Neuronal stem cell (in vitro differentiated cells): Measurements from ENCODE around the gene UVSSA.
"Not testable (repeated sequence)": the region's sequence is repeated elsewhere in the genome, so short reads cannot be mapped to it uniquely, and the experiment has no call there.

ENCODE experiments used
- DNase-seq: peaks from one replicate; pipeline ENCODE4 v3.0.0-alpha.2; 2013; ENCODE audit warnings: low spot score
- H2AFZ ChIP-seq: one replicate; pipeline ENCODE4 v1.6.1; 2013; ENCODE audit warnings: mild to moderate bottlenecking, low read length, inconsistent platforms
- H2AK5ac ChIP-seq: 2 replicates; pipeline ENCODE4 v1.6.1; 2013; ENCODE audit warnings: low read depth, mild to moderate bottlenecking, inconsistent platforms, low read length, moderate library complexity, mixed read lengths
- H2BK120ac ChIP-seq: 2 replicates; pipeline ENCODE4 v1.6.1; 2013; ENCODE audit warnings: low read depth, mild to moderate bottlenecking, inconsistent platforms, low read length, moderate library complexity, mixed read lengths
- H2BK12ac ChIP-seq: one replicate; pipeline ENCODE4 v1.6.1; 2013; ENCODE audit warnings: low read length, inconsistent platforms
- H2BK15ac ChIP-seq: 2 replicates; pipeline ENCODE4 v1.6.1; 2013; ENCODE audit warnings: mild to moderate bottlenecking, low read length, inconsistent platforms, mixed read lengths
- H2BK5ac ChIP-seq: one replicate; pipeline ENCODE4 v1.6.1; 2013; ENCODE audit warnings: inconsistent platforms, mild to moderate bottlenecking, low read length, moderate library complexity
- H3K14ac ChIP-seq: one replicate; pipeline ENCODE4 v1.6.1; 2013; ENCODE audit warnings: low read length, inconsistent platforms
- H3K18ac ChIP-seq: 2 replicates; pipeline ENCODE4 v1.6.1; 2013; ENCODE audit warnings: low read length, inconsistent platforms
- H3K23ac ChIP-seq: 2 replicates; pipeline ENCODE4 v1.6.1; 2013; ENCODE audit warnings: low read depth, mild to moderate bottlenecking, mixed read lengths, low read length, inconsistent platforms; ENCODE audit not compliant: poor library complexity
- H3K27ac ChIP-seq: replicated peaks from 3 replicates; pipeline ENCODE4 v1.5.1; 2013; ENCODE audit warnings: low read length, inconsistent platforms
- H3K27me3 ChIP-seq, 3 experiments: 2 replicates each; pipeline ENCODE4 v1.6.1; 2013; ENCODE audit warnings: low read length in 3 of 3, mild to moderate bottlenecking in 2 of 3, inconsistent platforms in 1 of 3, low read depth in 1 of 3, mixed read lengths in 1 of 3, moderate library complexity in 1 of 3; ENCODE audit not compliant: control insufficient read depth in 3 of 3, insufficient read depth in 3 of 3
- H3K36me3 ChIP-seq, 2 donors: replicated peaks in 1 of 2; 2 replicates each; pipeline ENCODE4 v1.6.1; 2013; ENCODE audit warnings: low read length in 2 of 2; ENCODE audit not compliant: control insufficient read depth in 2 of 2, insufficient read depth in 2 of 2
- H3K4ac ChIP-seq: 2 replicates; pipeline ENCODE4 v1.6.1; 2013; ENCODE audit warnings: inconsistent platforms, mild to moderate bottlenecking, low read length, moderate library complexity
- H3K4me1 ChIP-seq, 2 donors: 1 replicate in 1 of 2; 2 replicates in 1 of 2; pipeline ENCODE4 v1.6.1; 2013; ENCODE audit warnings: low read length in 2 of 2, low read depth in 1 of 2; ENCODE audit not compliant: control insufficient read depth in 2 of 2, insufficient read depth in 1 of 2
- H3K4me2 ChIP-seq: one replicate; pipeline ENCODE4 v1.6.1; 2013; ENCODE audit warnings: mild to moderate bottlenecking, low read length, inconsistent platforms; ENCODE audit not compliant: insufficient read depth, poor library complexity, severe bottlenecking
- H3K4me3 ChIP-seq, 2 donors: 2 replicates each; pipeline ENCODE4 v1.5.1; 2013; ENCODE audit warnings: low read length in 2 of 2, mild to moderate bottlenecking in 2 of 2, inconsistent platforms in 1 of 2, moderate library complexity in 1 of 2
- H3K79me1 ChIP-seq: one replicate; pipeline ENCODE4 v1.6.1; 2013; ENCODE audit warnings: low read depth, mild to moderate bottlenecking, inconsistent platforms, low read length, moderate library complexity
- H3K9ac ChIP-seq: one replicate; pipeline ENCODE4 v1.6.1; 2013; ENCODE audit warnings: mild to moderate bottlenecking, low read depth, low read length, inconsistent platforms; ENCODE audit not compliant: poor library complexity
- H3K9me3 ChIP-seq, 2 donors: replicated peaks in 1 of 2; 2 replicates each; pipeline versions ENCODE3 to v1.6.1; 2013; ENCODE audit warnings: low read length in 2 of 2, mild to moderate bottlenecking in 2 of 2, inconsistent platforms in 1 of 2, low read depth in 1 of 2, mixed read lengths in 1 of 2, moderate library complexity in 1 of 2; ENCODE audit not compliant: control insufficient read depth in 2 of 2, insufficient read depth in 1 of 2
- H4K8ac ChIP-seq: one replicate; pipeline ENCODE4 v1.6.1; 2013; ENCODE audit warnings: low read depth, mild to moderate bottlenecking, inconsistent platforms, low read length, moderate library complexity
- H4K91ac ChIP-seq: one replicate; pipeline ENCODE4 v1.6.1; 2013; ENCODE audit warnings: low read length, low read depth, mild to moderate bottlenecking, inconsistent platforms; ENCODE audit not compliant: poor library complexity
- WGBS, 2 donors: extraction: QIAGEN DNeasy Blood & Tissue Kit; methylation state at CpG; one replicate each; pipeline ENCODE4 v1.1.7; 2013; ENCODE audit warnings: missing lambda C conversion rate in 2 of 2, mixed read lengths in 1 of 2; ENCODE audit not compliant: insufficient read length in 2 of 2, insufficient replicate concordance in 1 of 2; ENCODE audit errors: extremely low coverage in 2 of 2; 5-methylcytosine and 5-hydroxymethylcytosine counted together

UVSSA gene

GRCh38 chr4:1323280-1323634 is 23.8 kb upstream of the UVSSA start:
- Histone ChIP-seq H2BK15ac (no peak overlapping the region), H2BK12ac (no peak overlapping the region), H4K91ac (no peak overlapping the region), H3K79me1 (peaks cover 3% of the 10 kb centered on the region), H2BK120ac (no peak overlapping the region), H3K4me2 (no peak overlapping the region), H3K9me3 (peaks cover 0 to 2% of the 10 kb centered on the region in 2 donors), H3K4me1 (no peaks in the 10 kb centered on the region), H3K27ac (no peak overlapping the region), H2BK5ac (no peak overlapping the region), H3K4ac (no peak overlapping the region), H3K18ac (no peak overlapping the region), H3K23ac (no peak overlapping the region), H4K8ac (no peak overlapping the region), H2AFZ (no peak overlapping the region), H2AK5ac (no peak overlapping the region), H3K4me3 (no peak overlapping the region), H3K9ac (no peak overlapping the region), H3K27me3 (no peaks in the 10 kb centered on the region), H3K36me3 (peaks cover 40 to 87% of the 10 kb centered on the region in 2 donors), H3K14ac (no peak overlapping the region)
- DNase-seq: no peak
- no CpG with 5 or more reads among the region's 8 CpGs for WGBS, 2 donors

- Histone ChIP-seq H2AK5ac (no peak overlapping the region), H3K27ac (no peak overlapping the region), H3K18ac (no peak overlapping the region), H2BK120ac (no peak overlapping the region), H2AFZ (no peak overlapping the region), H4K91ac (peak overlapping the region; percentile 22), H3K4ac (no peak overlapping the region), H3K14ac (no peak overlapping the region), H2BK5ac (no peak overlapping the region), H3K9ac (peak overlapping the region; percentile 77), H3K23ac (peak overlapping the region; percentile 5), H2BK12ac (no peak overlapping the region), H3K9me3 (peaks cover 0 to 2% of the 10 kb centered on the region in 2 donors), H2BK15ac (no peak overlapping the region), H3K4me1 (no peaks in the 10 kb centered on the region), H3K79me1 (peaks cover 3% of the 10 kb centered on the region), H3K4me2 (no peak overlapping the region), H3K4me3 (no peak overlapping the region), H3K36me3 (peaks cover 35 to 87% of the 10 kb centered on the region in 2 donors), H4K8ac (no peak overlapping the region), H3K27me3 (no peaks in the 10 kb centered on the region)
- DNase-seq: no peak
- 100% methylated on average over 2 of the region's 11 CpGs; no CpG with 5 or more reads in 1 of the 2 donors for WGBS, 2 donors
These were observed 23.2 kb upstream of the UVSSA start for GRCh38 chr4:1323635-1324442.

- Histone ChIP-seq H2BK5ac (peak overlapping the region; percentile 53), H3K36me3 (peaks cover 32 to 88% of the 10 kb centered on the region in 2 donors), H3K14ac (peak overlapping the region; percentile 21), H3K23ac (peak overlapping the region; percentile 20)
- H3K4me1 ChIP-seq, H3K27me3 ChIP-seq, H3K9ac ChIP-seq, H3K4ac ChIP-seq, H3K9me3 ChIP-seq, H2BK12ac ChIP-seq, H2AK5ac ChIP-seq, DNase-seq, H3K18ac ChIP-seq, H3K4me3 ChIP-seq, H2BK15ac ChIP-seq, H2AFZ ChIP-seq, H3K4me2 ChIP-seq, H4K8ac ChIP-seq, H3K79me1 ChIP-seq, H3K27ac ChIP-seq, H2BK120ac ChIP-seq, H4K91ac ChIP-seq: not testable (repeated sequence)
- WGBS, 2 donors: 93% methylated on average over 2 of the region's 20 CpGs; no CpG with 5 or more reads in 1 of the 2 donors
These were observed 22.4 kb upstream of the UVSSA start for GRCh38 chr4:1324443-1325175.

- H3K4ac ChIP-seq: no peak overlapping the region
- no peak overlapping the region for H3K4me3 ChIP-seq
- no peak overlapping the region for H3K23ac ChIP-seq
- no peak overlapping the region for H3K9ac ChIP-seq
- no peaks in the 10 kb centered on the region for H3K4me1 ChIP-seq
- H2AFZ ChIP-seq: no peak overlapping the region
- H3K18ac ChIP-seq: no peak overlapping the region
- no peak overlapping the region for H2AK5ac ChIP-seq
- H2BK12ac ChIP-seq: no peak overlapping the region
- H3K27ac ChIP-seq: no peak overlapping the region
- H2BK5ac ChIP-seq: peak overlapping the region; percentile 53
- H4K8ac ChIP-seq: no peak overlapping the region
- DNase-seq: no peak
- H3K27me3 ChIP-seq: no peaks in the 10 kb centered on the region
- no peak overlapping the region for H2BK15ac ChIP-seq
- peaks cover 5% of the 10 kb centered on the region for H3K79me1 ChIP-seq
- H3K4me2 ChIP-seq: no peak overlapping the region
- H4K91ac ChIP-seq: no peak overlapping the region
- no peaks in the 10 kb centered on the region for H3K9me3 ChIP-seq
- H2BK120ac ChIP-seq: no peak overlapping the region
- H3K36me3 ChIP-seq: peaks cover 32 to 91% of the 10 kb centered on the region in 2 donors
- peak overlapping the region; percentile 21 for H3K14ac ChIP-seq
- no CpG with 5 or more reads among the region's 11 CpGs for WGBS, 2 donors
These were observed 21.9 kb upstream of the UVSSA start for GRCh38 chr4:1325176-1325480.
